Measurements from ENCODE around the gene PACSIN2.
A peak's percentile ranks its signal among the peaks of the same experiment; 100 is the strongest.
"Not testable (repeated sequence)": the region's sequence is repeated elsewhere in the genome, so short reads cannot be mapped to it uniquely, and the experiment has no call there.

The PACSIN2 gene

DNA sequence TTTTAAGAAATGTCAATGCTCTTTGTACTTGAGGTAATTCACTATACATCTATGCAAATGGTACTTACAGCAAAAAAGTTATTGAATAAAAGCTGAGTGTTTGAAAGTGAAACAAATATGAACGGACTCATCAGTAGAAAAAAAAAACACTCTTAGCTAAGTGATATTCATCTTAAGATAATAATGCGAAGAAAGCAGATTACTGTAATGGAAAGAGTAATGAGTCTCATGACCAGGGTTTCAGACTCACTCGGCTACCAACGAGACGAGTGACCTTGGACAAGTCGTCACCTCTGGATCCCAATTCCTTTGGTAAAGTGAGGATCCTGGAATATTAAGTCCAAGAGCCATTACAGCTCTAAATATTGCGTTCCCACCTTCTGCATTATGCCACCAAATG, 57.0 kb downstream of the PACSIN2 start:
- Mint-ChIP-seq H3K9me3 (ENCODE audit: low read depth) (no peaks in the 10 kb centered on the region), H3K4me3 (no peak overlapping the region), H3K27ac (peak overlapping the region; percentile 59), H3K36me3 (peaks cover 5% of the 10 kb centered on the region), H3K27me3 (no peaks in the 10 kb centered on the region), H3K4me1 (ENCODE audit: low read depth) (peaks cover 53% of the 10 kb centered on the region)

DNA sequence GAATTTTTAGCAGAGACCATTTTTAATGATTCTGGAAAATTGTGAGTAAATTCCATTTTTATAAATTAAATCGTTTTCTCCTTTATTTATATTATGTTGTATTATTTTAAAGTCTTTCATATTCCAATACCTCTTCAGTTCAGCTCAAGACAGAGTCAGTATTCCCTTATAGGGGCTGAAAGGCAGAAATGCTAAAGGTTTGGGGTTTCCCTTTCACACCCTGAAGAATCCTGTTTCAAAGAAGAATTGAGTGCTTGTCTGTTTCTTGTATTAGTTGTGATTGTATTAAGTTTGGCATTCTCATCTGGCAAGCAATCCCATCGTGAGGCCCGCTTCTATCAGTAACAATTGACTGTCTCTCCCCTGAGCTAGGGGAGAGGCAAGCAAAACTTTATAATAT, 57.4 kb downstream of the PACSIN2 start:
- H3K9me3 Mint-ChIP-seq (ENCODE audit: low read depth) = no peaks in the 10 kb centered on the region
- H3K27ac Mint-ChIP-seq = no peak overlapping the region
- no peaks in the 10 kb centered on the region for H3K27me3 Mint-ChIP-seq
- H3K4me3 Mint-ChIP-seq = no peak overlapping the region
- H3K36me3 Mint-ChIP-seq = peaks cover 5% of the 10 kb centered on the region
- H3K4me1 Mint-ChIP-seq (ENCODE audit: low read depth) = peaks cover 50% of the 10 kb centered on the region

DNA sequence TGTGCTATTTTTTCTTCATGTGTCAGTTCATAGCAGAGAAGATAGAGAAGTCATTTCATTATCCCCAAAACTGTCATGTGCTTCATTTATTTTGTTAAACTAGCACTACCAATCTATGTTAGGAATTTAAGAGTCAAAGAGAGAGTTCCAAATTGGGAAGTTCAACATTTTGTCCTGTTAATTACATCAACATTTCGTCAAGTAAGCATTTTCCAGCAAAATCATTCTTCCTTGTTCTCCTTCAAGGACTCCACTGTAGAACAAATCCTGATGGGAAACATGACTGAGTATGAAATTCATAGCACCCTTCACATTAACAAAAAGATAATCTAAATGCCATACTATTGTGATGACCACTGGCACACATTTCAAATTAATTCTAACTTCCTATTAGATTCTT, 59.1 kb downstream of the PACSIN2 start:
- no peaks in the 10 kb centered on the region for H3K27me3 Mint-ChIP-seq
- no peak overlapping the region for H3K4me3 Mint-ChIP-seq
- H3K27ac Mint-ChIP-seq = no peak overlapping the region
- no peaks in the 10 kb centered on the region for H3K9me3 Mint-ChIP-seq (ENCODE audit: low read depth)
- H3K4me1 Mint-ChIP-seq (ENCODE audit: low read depth) = peaks cover 47% of the 10 kb centered on the region
- peaks cover 5% of the 10 kb centered on the region for H3K36me3 Mint-ChIP-seq

GRCh38 chr22:42955087-42955635, 59.8 kb downstream of the PACSIN2 start:
- Mint-ChIP-seq H3K9me3 (ENCODE audit: low read depth) (no peaks in the 10 kb centered on the region), H3K4me1 (ENCODE audit: low read depth) (peaks cover 43% of the 10 kb centered on the region), H3K27me3 (no peaks in the 10 kb centered on the region), H3K4me3 (no peak overlapping the region), H3K36me3 (peaks cover 5% of the 10 kb centered on the region), H3K27ac (no peak overlapping the region)

DNA sequence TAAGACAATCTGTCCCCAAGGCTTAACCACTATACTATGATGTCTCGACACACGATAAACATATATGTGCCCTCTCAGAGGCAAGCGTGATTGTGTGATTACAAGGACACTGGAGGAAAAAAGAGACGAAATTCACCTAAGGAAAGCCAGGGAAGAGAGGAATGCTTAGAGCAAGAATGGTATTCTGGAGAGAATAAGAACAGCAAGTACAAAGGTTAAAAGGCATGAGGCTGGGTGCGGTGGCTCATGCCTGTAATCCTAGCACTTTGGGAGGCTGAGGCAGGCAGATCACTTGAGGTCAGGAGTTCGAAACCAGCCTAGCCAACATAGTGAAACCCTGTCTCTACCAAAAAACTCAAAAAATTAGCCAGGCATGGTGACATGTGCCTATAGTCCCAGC, 61.2 kb downstream of the PACSIN2 start:
- not testable (repeated sequence) for H3K27ac Mint-ChIP-seq; H3K9me3 Mint-ChIP-seq (ENCODE audit: low read depth); H3K36me3 Mint-ChIP-seq; H3K27me3 Mint-ChIP-seq; H3K4me3 Mint-ChIP-seq
- H3K4me1 Mint-ChIP-seq (ENCODE audit: low read depth) = peaks cover 40% of the 10 kb centered on the region

GRCh38 chr22:42951093-42951710, 63.7 kb downstream of the PACSIN2 start:
- H3K36me3 Mint-ChIP-seq = peaks cover 5% of the 10 kb centered on the region
- no peaks in the 10 kb centered on the region for H3K9me3 Mint-ChIP-seq (ENCODE audit: low read depth)
- H3K4me3 Mint-ChIP-seq = no peak overlapping the region
- peaks cover 50% of the 10 kb centered on the region for H3K4me1 Mint-ChIP-seq (ENCODE audit: low read depth)
- no peaks in the 10 kb centered on the region for H3K27me3 Mint-ChIP-seq
- no peak overlapping the region for H3K27ac Mint-ChIP-seq

DNA sequence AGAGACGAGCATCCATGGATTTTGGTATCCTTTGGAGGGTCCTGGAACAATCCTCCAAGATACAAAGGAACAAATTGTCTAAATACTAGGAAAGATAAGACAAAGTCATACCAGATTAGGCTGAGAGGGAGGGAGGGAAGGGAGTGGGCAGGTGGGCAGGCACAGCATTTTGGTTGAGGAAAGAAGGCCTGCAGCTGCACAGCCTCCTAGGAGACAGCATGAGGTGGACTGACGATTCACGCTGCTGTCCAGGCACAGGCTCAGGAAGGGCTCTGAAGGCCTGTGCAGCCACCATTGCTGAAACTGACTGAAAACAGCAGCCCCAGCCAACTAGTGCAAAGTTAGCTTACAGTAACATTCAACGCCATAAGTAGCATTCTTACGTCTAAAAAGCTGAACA, 64.7 kb downstream of the PACSIN2 start:
- Mint-ChIP-seq H3K9me3 (ENCODE audit: low read depth) (no peaks in the 10 kb centered on the region), H3K4me3 (no peak overlapping the region), H3K27me3 (no peaks in the 10 kb centered on the region), H3K27ac (no peak overlapping the region), H3K36me3 (peaks cover 6% of the 10 kb centered on the region), H3K4me1 (ENCODE audit: low read depth) (peaks cover 58% of the 10 kb centered on the region)

DNA sequence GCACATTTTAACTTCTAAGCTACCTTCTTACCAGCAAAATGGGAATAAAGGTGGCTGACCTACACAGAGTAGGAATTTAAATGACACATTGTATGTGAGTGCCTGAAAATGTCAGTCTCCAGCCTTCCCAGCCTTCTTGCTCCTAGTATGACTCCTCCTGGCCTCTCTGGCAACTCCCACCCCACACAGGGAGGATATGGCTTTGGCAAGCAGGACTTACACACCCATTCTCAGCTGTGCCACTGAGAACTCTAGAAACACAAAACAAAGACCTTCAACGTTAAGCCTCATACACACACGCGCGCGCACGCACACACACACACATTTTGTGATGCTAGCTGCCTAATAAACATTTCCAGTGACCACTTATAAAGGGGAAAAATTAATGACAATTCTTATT, 65.8 kb downstream of the PACSIN2 start:
- no peak overlapping the region for H3K4me3 Mint-ChIP-seq
- H3K36me3 Mint-ChIP-seq = peaks cover 6% of the 10 kb centered on the region
- no peaks in the 10 kb centered on the region for H3K27me3 Mint-ChIP-seq
- H3K27ac Mint-ChIP-seq = no peak overlapping the region
- H3K9me3 Mint-ChIP-seq (ENCODE audit: low read depth) = no peaks in the 10 kb centered on the region
- peaks cover 60% of the 10 kb centered on the region for H3K4me1 Mint-ChIP-seq (ENCODE audit: low read depth)

DNA sequence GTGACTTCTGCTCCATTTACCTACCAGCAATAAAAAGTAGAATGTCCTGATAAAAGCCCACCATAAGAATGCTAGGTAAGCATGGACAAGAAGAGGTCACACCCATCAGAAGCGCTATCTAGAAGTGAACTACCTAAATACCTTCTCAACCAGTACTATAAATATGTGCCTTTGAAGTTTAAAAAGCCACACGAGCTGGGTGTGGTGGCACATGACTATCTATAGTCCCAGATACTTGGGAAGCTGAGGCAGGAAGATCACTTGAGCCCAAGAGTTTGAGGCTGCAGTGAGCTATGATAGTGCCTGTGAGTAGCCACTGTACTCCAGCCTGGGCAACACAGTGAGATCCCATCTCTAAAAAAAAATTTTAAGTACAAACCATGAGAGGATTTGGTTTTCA, 66.7 kb downstream of the PACSIN2 start:
- Mint-ChIP-seq H3K36me3 (peaks cover 6% of the 10 kb centered on the region), H3K4me3 (no peak overlapping the region), H3K27ac (no peak overlapping the region), H3K4me1 (ENCODE audit: low read depth) (peaks cover 58% of the 10 kb centered on the region), H3K9me3 (ENCODE audit: low read depth) (no peaks in the 10 kb centered on the region), H3K27me3 (no peaks in the 10 kb centered on the region)

GRCh38 chr22:42947211-42947990, 67.5 kb downstream of the PACSIN2 start:
- H3K4me1 Mint-ChIP-seq (ENCODE audit: low read depth) = peaks cover 59% of the 10 kb centered on the region
- H3K9me3 Mint-ChIP-seq (ENCODE audit: low read depth) = no peaks in the 10 kb centered on the region
- H3K27ac Mint-ChIP-seq = no peak overlapping the region
- H3K27me3 Mint-ChIP-seq = no peaks in the 10 kb centered on the region
- peaks cover 6% of the 10 kb centered on the region for H3K36me3 Mint-ChIP-seq
- no peak overlapping the region for H3K4me3 Mint-ChIP-seq

DNA sequence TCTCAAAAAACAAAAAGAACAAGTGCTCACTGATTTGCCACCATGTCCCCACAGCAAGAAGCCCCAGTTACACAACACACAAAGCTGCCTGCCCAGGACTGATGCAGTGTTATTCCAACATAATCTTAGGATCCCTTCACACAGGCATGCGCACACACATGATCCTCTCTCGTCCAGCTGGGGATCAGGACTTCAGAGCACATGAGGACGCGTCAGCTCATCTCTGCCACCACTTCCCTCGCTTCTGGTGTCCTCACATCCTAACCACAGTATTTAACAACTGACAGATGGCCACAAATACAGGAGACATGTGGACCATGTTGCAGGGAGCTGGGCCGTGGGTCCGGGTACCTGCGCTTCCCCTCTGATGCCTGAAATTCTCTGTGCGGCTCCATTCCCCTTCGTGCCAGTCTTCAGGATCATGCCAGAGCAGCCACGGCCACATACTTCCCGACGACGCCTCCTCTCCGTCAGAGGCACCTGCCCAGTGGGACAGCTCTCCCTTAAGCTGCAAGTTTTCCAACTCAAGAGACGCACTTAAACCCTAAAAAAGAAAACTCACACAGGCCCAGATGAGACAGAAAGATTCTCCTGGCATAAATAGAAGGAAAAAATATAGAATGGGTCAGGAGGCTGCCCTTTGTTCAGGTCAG, 68.3 kb downstream of the PACSIN2 start:
- peaks cover 55% of the 10 kb centered on the region for H3K4me1 Mint-ChIP-seq (ENCODE audit: low read depth)
- H3K36me3 Mint-ChIP-seq = peaks cover 6% of the 10 kb centered on the region
- H3K27me3 Mint-ChIP-seq = no peaks in the 10 kb centered on the region
- H3K27ac Mint-ChIP-seq = no peak overlapping the region
- H3K9me3 Mint-ChIP-seq (ENCODE audit: low read depth) = no peaks in the 10 kb centered on the region
- no peak overlapping the region for H3K4me3 Mint-ChIP-seq

- H3K27me3 Mint-ChIP-seq = no peaks in the 10 kb centered on the region
- H3K4me1 Mint-ChIP-seq (ENCODE audit: low read depth) = peaks cover 57% of the 10 kb centered on the region
- H3K4me3 Mint-ChIP-seq = no peak overlapping the region
- H3K27ac Mint-ChIP-seq = peak overlapping the region; percentile 37
- H3K36me3 Mint-ChIP-seq = peaks cover 12% of the 10 kb centered on the region
- no peaks in the 10 kb centered on the region for H3K9me3 Mint-ChIP-seq (ENCODE audit: low read depth)
Measured at GRCh38 chr22:42945736-42946135, 69.2 kb downstream of the PACSIN2 start.

DNA sequence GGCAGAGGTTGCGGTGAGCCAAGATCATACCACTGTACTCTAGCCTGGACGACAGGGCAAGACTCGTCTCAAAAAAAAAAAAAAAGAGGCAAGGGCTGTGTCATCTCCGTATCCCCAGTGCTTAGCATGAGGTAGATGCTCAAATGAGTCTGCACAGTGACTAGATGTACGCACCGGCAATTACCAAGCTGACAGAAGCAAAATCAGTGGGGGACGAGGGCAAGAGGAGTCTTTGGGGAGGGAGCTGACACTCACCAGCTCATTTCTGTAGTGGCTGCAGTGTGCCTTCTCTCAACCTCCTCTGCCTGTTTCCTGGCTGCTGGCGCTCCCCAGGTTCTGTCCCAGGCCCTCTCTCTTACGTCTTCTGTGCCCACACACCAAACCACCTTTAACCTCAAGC, 69.9 kb downstream of the PACSIN2 start:
- Mint-ChIP-seq H3K4me3 (no peak overlapping the region), H3K27ac (no peak overlapping the region), H3K36me3 (peaks cover 12% of the 10 kb centered on the region), H3K4me1 (ENCODE audit: low read depth) (peaks cover 58% of the 10 kb centered on the region), H3K27me3 (no peaks in the 10 kb centered on the region), H3K9me3 (ENCODE audit: low read depth) (no peaks in the 10 kb centered on the region)

GRCh38 chr22:42944409-42944808, 70.5 kb downstream of the PACSIN2 start:
- no peak overlapping the region for H3K27ac Mint-ChIP-seq
- no peak overlapping the region for H3K4me3 Mint-ChIP-seq
- H3K4me1 Mint-ChIP-seq (ENCODE audit: low read depth) = peaks cover 59% of the 10 kb centered on the region

DNA sequence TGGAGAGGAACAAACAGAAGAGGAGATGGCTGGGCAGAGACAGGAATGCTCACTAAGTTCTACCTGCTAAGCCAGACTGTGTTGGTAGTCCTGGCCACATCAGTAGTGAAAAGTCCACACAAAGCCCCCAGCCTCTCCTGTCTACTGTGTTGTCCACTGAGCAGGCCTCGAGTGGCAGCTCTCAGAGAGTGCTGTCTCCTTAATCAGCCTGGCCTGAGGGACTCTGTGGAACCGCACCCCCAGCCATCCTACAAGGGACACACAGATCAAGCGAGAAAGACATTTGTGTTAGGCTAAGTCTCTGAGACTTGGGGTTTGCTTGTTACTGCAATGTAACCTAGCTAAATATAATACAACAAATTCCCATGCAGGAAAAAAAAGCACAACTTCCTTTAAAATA, 71.0 kb downstream of the PACSIN2 start:
- Mint-ChIP-seq H3K4me1 (ENCODE audit: low read depth) (peaks cover 56% of the 10 kb centered on the region), H3K27ac (no peak overlapping the region), H3K9me3 (ENCODE audit: low read depth) (no peaks in the 10 kb centered on the region), H3K27me3 (no peaks in the 10 kb centered on the region), H3K4me3 (no peak overlapping the region), H3K36me3 (peaks cover 12% of the 10 kb centered on the region)

More at GRCh38 chr22:42944409-42944808, 70.5 kb downstream of the PACSIN2 start:
- Mint-ChIP-seq H3K36me3 (peaks cover 12% of the 10 kb centered on the region), H3K9me3 (ENCODE audit: low read depth) (no peaks in the 10 kb centered on the region), H3K27me3 (no peaks in the 10 kb centered on the region)
